HG03045 (cell line): Measurements from ENCODE around the gene NOC4L.

Source experiments
- ATAC-seq: cut with Tn5 transposase; IDR thresholded peaks from one replicate; pipeline ENCODE4 v1.9.1; 2021; ENCODE audit warnings: mild to moderate bottlenecking, moderate library complexity; ENCODE audit not compliant: unreplicated experiment

Gene NOC4L

DNA sequence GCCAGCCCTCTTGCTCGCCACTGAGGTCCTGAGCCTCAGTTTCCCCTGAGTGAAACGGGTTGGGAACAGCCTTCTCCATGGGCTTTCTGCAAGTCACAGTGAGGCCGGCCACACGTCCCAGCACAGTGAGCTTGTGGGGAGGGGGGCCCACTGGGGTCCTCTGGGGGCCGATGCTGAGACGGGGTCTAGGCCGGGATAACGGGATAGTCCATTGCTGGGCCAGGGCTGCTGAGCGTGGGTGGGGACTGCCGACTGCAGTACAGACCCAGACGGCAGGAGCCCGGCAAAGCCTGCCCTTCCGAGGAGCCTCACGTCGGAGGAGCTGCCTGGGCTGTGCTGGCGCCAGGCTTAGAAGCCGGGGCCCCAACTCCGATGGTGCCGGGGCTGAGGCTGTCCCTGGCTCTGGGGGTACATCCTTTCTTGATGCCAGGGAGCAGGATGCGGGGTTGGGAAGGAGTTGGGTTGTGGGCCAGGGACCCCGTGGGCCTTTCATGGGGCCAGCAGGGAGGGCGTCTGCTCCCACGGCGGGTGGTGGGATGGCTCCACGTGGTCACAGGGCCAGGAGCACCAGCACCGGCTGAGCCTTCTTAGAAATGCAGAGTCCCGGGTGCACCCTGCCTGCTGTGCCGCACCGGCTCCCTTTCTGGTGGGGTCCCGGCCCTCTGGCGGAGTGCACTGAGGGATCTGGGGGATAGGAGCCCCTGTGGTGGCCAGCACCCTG, 24.2 kb downstream of the NOC4L start:
- no peak for ATAC-seq

DNA sequence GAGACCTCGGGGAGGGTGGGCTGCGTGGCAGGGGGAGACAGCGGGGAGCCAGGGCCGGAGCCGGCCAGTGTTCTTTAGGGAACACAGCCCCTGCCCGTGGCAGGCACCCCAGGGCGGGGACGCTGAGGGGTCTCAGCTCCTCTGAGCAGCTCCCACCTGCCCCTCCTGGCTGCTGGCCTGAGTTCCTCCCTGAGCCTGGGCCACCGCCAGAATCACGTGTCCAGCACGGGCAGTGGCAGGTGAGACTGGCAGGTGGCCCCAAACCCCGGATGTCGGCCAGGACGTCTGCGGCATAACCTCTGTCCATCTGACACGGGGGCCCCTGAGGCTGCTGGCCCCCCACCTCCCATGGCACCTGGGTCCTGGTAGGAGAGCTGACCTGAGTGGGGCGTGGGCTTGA, 25.1 kb downstream of the NOC4L start:
- ATAC-seq, result no peak

DNA sequence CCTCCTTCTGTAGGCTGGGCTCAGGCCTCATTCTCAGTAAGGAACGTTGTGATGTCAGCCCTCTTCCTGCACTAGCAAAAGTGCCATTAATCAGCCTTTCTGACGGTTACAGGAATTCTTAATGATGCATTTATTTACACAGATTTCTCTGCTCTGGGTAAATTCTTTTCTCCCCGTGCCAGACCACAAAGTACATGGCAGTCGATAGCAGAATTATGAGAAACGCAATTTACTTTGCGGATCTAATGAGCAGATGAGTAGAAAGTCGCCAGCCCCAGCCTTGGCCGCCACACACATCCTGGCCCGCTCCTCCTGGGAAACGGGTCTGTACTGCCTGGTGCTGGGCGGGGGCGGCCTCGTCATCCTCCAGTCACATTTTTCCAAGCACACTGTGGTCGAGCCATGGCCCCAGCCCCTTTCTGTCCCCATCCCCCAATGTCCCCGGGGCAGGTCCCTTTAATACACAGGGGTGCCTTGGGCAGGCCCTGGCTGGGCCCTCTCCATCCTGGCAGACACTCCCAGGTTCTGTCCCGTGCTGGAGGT, 25.9 kb downstream of the NOC4L start:
- no peak for ATAC-seq

DNA sequence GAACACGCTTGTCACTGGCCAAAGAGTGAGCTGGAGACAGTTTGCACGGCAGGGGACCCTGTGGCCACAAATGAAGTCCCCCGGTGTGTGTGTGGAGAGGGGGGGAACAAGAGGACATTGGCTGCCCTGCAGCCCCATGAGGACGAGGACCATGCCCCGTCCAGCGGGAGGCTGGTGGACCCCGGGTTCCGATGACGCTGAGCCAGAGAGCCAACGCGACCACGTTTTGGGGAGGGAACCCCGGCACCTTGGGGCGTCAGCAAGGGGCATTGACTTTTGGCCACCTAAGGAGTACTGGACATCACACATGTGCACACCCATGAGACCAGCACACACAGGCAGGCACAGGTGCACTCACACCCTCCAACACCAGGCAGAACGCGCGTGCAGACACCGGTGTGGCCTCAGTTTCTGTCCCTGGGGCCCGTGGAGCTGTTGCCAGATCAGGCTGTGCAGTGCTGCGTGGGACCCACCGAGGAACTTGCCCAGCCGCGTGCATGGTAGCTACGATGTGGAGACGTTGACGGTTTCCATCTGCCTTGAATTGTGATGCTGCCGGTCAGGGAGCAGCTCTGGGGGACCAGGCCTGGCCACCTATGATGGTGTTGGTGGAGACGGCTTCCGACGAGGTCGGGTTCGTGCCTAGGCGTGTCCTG, 26.5 kb downstream of the NOC4L start:
- no peak for ATAC-seq

DNA sequence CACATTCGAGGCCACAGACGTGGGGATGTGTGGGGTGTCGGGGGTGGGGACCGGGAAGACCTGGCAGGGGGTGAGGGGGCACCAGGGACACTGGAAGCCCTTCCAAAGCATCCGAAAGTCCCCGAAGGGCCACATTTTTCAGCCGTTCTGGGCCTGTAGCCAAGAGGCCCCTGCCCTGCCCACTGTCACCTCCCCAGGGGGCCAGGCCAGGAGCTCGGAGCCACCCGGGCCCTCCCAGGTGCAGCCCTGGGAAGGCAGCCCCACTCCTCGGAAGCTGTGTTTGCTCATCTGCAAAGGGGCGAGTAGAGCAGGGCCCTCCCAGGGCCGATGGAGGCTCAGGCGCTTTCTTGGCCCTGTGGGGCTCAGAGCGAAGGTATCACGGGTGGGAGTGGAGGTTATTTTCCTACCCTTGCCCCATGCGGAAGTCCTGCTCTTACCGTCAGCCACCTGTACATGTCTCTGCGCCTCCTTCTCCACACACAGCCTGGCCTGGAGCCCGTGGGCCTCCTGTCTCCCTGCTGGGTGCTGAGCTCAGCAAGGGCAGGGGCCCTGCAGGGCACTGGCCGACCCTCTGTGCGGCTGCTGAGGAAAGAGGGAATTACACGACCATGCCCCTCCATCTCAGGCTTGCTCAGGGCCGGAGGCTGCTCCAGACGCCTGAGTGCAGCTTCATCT, 27.2 kb downstream of the NOC4L start:
- ATAC-seq, result no peak

DNA sequence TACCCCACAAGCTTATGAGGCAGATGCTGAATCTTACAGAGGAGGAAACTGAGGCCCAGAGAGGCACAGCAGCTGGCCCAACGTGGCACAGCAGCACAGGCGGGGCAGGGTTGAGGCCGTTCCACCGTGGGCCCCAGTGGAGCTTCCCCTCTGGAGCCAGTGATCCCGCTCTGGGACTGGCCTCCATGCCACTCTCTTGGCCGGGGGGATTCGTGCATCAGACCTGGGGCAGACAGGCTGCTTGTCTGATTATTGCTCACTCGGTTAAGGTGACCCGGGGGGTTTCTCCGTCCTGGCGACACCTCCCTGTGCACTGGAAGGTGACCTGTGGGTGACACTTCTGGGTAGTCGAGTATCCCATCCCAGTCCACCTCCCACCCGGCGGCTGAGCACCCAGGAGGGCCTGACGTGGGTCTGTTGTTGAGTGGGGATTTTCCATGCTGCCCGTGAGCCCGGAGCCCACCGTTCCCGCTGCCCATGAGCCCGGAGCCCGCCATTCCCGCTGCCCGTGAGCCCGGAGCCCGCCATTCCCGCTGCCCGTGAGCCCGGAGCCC, 27.8 kb downstream of the NOC4L start:
- ATAC-seq, result no peak

DNA sequence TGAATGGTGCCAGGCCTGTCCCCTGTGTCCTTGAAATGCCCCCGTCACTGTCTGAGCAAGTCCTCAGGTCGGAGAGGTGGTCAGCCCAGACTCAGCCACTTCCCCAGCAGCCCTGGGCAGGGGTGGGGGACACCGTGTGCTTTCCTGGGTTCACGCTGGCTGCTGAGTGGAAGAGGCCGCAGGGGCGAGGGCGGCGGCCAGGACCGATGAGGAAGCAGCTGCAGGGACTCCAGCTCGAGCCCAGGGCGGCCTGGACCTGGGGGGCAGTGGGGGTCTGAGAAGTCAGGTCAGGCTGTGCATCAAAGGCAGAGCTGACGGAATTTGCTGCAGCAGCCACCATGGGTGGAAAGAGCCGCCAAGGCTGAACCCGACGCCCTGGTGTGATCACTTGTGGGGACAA, 28.4 kb downstream of the NOC4L start:
- ATAC-seq, result no peak

DNA sequence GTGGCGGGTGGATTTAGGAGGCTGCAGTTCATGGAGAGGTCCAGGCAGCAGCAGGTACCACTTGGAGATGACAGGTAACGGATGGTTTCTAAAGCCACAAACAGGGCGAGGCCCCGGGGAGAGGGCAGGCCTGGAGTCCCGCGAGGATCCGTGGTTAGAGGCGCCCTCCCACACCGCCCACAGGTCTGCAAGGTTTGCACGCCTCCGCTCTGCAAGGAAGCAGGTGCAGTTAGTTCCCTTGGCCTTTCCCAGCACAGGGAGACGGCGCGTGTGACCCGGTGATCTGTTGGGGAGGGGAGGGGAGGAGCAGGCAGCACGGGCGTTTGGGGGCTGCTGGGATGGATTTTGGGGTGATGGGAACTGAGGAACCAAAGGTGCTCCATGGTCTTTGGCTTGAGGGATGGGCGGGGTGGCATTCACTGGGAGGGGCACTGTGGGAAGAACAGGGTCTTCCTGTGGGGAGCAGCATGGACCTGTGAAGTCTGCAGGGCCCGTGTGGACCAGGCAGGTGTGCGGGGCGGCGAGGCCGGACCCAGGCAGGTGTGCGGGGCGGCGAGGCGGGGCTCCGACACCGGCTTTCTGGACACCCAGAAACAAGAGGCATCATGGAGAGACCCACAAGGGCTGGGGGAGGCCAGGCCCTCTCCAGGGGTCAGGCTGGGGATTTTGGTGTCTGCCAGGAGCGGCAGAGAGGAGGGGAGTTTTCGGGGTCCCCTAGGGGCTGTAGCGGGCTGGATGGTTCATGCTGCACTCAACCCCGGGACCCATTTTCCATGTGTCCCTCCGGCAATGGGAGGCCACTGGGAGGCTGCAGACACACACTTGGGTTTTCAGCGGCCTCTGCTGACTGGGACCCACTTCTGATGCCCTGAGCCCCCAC, 29.1 kb downstream of the NOC4L start:
- ATAC-seq, result no peak

DNA sequence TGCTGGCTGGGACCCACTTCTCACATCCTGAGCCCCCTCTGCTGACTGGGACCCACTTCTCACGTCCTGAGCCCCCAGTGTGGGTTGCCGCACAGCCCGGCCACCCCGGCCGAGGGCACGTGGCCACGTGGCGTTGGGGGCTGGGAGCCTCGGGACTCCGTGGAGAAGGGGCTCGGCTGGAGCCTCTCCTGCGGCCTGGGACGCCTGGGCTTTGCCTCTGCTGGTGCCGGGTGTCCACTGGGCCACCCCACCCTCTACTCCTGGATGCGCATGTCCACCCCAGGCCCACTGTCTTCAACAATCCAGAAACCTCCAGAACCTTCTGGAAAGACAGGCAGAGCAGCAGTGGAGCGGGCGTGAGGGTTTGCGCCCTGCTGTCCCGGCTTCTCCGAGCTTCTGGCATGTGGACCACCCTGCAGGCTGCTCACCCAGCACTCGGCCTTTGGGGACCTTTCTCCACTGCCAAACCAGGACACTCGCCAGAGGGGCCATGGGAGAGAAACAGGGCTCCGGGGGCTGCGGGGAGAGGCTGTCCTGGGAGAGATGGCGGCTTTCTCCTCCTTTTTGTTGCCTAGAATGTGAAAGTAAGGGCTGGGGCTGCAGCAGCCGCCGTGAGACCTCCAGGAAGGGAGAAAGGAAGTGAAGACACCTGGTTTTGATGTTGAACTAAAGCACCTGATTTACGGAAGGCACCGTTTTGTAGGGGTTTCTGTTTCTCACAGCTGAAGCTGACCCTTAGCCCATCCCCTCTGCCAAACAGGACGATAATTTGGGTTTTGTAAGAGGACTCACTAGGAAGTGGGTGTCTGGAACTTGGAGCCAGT, 30.0 kb downstream of the NOC4L start:
- no peak for ATAC-seq

DNA sequence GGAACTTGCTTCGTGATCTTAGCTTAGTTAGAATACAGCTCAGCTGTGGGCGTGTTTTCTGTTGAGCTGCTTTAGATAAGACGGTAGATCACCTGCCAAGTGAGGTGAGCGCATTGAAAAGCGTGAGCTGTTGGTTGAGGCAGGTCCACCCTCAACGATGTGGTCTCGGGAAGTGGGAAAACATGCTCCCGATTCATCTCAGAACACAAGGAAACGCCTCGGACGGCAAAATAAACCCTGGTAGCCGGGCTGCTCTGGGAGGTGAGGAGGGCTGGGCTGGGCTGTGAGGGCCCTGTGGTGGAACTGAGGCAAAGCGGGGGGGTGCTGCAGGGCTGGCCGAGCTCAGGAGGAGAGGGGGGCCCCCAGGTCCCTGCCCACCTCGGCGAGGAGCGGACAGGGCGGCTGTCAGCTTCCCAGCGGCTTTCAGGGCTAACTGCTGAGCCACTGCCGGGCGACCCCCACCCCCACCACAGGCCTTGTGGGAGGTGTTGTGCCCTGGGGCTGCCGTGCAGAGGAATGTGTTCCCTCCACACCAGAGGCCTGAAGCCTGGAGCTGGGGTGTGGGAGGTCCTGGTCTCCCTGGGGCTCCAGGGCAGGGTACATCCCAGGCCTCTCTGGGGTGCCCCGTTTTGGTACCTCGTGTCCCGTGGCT, 30.7 kb downstream of the NOC4L start:
- ATAC-seq, result no peak

DNA sequence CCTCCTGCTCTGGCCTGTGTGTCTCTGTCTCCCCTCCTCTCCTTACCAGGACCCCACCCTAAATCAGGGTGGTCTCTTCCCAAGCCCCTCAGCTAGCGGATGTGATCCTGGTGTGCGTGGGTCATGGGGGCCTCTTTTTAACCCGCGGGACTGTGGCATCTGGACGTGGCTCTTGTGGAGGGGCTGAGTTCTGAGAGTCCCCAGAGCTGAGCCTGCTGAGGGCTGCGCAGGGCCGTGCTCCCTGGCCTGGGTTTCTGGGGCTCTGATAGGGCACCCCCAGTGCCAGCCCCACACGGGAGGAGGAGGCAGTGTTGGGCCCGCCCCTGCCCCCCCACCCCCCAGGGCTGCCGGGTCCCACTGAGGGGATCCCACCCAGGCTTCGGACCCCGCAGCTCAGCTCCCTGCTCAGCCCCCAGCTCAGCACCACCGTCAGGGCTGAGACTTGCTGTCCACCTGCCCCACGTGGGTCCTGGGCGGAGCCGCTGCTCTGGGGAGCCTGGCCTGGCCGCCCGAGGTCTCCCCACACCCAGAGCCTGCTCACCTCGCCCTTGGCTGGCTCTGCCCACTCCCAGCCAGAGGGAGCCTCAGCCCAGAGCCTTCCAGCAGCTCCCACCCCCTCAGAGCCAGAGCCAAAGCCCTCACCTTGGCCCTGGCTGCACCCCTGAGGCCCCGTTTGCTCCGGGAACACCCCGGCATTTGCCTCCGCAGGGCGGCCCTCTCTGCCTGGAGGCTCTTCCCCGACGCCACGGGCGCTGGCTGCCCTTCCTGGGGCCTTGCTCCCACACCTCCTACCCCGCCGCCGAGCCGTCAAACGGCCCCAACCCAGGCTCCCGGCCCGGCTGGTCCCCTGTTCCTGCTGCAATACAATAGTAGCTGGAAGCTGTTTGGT, 31.5 kb downstream of the NOC4L start:
- ATAC-seq, result no peak

DNA sequence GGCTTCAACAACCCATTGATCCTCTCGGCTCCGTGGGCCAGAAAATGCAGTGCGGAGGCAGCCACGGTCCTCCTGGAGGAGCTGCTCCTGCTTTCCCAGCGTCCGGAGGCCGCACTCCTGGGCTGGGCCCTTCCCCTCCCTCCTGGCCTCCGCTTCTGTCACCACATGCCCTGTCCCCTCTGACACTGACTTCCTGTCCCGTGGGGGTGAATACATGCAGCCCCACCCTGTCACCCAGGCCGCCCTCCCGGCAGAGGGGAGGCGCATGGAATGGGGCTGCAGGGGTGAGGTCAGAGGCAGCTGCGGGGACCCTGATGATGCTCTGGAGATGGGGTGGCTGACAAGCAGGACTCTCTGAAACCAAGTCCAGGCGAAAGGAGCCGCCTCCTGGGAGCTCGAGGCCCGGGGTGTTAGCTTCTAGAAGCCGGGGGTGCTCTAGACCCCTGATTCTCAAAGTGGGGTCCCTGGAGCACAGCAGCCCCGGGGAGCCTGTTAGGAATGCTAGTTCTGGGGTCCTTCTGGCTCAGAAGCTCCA, 32.2 kb downstream of the NOC4L start:
- ATAC-seq, result no peak

DNA sequence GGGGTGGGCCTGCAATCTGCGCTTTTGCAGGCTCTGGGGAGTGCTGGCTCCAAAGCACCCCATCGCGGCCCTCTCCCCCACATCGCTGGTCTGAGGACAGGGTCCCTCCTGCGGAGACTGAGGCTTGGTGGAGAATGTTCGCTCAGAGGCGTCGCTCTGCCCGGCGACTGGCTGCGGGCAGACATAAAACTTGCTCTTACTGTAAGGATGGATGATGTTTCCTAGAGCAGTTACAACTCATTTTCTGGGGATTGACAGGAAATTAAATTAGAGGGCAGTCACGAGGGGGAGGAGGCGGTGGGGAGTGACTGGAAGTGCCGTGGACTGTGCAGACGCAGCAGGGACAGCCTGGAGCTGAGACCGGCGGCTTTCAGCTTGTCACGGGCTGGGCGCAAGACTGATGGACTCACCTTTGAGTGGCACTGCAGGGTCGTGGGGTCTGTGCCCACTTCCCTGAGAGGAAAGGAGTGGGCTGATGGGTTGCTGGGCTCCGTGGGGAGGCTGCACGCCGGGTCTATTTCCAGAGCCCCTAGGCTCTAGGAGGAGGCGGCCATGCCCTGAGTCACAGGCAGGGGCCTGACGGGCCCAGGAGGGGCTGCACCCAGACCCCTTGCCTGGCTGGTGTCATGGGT, 32.8 kb downstream of the NOC4L start:
- ATAC-seq, result no peak

DNA sequence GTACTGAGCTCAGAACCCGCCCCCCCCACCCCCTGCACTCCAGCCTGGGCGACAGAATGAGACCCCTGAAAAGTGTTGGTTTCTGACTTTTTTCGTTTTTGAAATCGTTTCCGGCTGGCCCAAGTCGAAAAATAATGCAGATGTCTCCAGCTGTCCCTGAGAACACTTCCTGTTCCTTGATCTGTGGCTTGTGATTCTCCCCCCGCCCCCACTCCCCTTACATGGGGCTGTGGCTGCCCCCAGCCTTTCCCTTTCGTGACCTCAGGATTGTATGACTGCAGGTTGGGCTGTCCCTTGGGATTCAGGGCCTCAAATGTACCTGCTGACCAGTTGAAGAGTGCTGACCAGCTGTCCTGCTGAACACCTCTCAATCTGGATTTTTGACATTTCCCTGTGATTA, 34.1 kb downstream of the NOC4L start:
- ATAC-seq, result no peak

DNA sequence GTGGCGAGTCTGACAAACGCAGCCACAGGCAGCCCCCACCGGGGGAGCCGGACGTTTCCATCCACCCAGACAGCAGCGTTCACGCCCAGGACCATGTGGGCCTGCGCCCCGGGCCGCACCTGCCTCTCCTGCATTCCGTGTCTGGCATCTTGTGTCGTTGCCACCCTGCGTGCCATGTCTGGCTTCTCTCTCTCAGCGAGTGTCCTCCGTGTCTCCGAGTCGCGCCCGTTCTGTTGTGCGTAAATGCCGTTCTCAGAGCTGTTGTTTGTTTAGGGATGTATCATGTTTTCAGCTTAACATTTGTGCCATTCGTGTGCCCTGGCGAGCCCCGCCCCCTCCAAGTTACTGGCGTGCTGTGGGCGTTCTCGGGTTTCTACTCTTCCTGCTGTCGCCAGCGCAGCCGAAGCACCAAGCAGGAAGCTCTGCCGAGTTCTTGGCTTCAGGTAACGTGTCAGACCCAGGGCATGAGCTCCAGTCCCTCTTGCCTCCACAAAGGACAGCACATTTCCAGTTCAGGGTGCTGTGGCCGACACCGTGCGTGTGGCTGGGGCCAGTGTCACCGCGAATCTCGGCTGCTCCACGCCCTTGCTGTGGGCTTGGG, 34.6 kb downstream of the NOC4L start:
- no peak for ATAC-seq

DNA sequence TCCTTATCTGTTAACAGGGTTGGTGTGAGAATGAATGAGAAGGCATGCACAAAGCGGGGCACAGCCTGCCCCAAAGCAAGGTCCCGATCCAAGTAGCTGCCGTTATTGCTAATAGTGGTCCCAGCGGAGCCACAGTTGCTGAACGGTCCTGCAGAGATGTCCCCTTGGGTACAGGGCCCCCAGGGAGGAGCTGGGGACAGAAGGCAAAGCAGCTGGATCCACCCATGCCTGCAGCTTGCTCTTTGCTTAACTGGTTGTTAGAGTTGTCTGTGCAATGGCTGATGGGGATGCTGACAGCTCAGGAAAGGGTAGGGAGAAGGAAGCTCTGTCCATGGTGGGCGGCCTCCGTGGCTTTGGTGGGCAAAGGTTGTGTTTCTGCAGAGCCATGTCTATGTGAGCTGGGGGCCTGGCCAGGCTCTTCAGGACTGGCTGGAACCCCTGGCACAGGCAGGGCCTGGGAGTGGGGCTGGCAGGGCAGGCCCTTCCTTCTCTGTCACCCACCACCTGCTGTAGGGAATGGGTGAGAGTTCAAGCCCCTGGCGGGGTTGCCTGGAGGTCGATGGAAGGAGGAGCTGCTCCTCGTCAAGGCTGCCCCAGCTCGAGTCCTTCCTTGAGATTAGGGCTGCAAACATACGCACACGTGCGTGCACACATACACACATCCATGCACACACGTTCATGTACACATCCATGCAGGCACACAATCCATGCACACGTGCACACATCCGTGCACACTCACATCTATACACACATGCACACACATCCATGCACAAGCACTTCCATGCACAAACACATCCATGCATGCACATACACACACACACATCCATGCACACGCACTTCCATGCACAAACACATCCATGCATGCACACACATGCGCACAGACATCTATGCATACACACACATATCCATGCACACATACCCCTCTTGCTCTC, 35.4 kb downstream of the NOC4L start:
- ATAC-seq, result no peak
